ENCODE measurements around the gene SFXN3. TPM values are rescaled to one million over a fixed set of nuclear protein-coding genes. Genes with fewer than 3 reads are reported as not detected.

SFXN3 gene
- total RNA-seq, 1 experiment from 2014 or later: 2.8 TPM

DNA sequence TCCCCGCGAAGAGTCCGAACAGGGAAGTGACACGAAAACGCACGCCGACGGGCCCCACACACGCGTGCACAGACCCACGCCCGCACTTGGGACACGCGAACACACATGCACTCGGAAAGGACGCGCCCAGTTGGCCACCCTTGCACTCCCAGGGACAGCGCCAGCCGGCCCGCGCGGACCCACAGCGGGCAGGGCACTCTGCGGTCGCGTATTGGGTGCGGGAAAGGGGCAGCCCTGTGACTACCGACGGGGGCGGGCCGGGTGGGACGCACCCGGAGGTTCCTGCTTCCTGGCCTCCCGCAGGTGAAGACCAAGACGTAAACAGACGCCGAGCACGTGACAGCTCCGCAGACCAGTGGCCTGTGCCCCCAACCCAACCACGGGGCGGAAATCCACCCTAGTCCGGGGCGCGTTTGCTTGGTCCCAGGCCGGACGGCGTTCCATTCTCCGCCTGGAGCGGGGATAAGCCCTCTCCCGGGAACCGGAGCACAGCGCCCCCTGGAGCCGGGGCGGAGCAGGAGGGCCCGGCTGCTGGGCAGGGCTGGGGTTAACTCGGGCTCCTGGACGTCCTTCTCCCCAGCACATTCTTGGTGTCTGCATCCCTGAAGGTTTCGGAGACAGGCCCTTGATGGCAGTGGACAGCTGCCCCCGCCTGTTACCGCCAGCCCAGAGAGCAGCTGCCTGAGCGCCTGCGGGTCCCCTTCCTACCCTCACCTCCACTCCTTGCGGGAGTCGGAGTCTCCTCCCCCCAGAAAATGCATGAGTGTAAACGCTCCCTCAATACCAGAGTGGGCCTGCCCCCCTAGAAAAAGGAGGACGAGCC is 33.5 kb upstream of the SFXN3 start:
- H3K27ac ChIP-seq (ENCODE audit: insufficient read length, low read depth, low read length): no peak overlapping the region
- TF ChIP-seq, protein P1, sequence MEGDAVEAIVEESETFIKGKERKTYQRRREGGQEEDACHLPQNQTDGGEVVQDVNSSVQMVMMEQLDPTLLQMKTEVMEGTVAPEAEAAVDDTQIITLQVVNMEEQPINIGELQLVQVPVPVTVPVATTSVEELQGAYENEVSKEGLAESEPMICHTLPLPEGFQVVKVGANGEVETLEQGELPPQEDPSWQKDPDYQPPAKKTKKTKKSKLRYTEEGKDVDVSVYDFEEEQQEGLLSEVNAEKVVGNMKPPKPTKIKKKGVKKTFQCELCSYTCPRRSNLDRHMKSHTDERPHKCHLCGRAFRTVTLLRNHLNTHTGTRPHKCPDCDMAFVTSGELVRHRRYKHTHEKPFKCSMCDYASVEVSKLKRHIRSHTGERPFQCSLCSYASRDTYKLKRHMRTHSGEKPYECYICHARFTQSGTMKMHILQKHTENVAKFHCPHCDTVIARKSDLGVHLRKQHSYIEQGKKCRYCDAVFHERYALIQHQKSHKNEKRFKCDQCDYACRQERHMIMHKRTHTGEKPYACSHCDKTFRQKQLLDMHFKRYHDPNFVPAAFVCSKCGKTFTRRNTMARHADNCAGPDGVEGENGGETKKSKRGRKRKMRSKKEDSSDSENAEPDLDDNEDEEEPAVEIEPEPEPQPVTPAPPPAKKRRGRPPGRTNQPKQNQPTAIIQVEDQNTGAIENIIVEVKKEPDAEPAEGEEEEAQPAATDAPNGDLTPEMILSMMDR (conservative IDR thresholded peaks at IDR 0.05): peak; percentile 97
- H3T11ph ChIP-seq (ENCODE audit: low read length): no peak overlapping the region
- H2BK20ac ChIP-seq (ENCODE audit: low read depth, low read length, poor library complexity, severe bottlenecking): no peak overlapping the region
- H3K4me3 Mint-ChIP-seq: peak overlapping the region; percentile 72 to 84
- peaks cover 18 to 28% (median 22%) of the 10 kb centered on the region in 3 experiments for H3K36me3 Mint-ChIP-seq (ENCODE audit: insufficient read depth in 1 of 3, low read depth in 3 of 3)
- no peak overlapping the region for H3K56ac ChIP-seq (ENCODE audit: insufficient read length, low read depth, low read length)
- peak; percentile 94 for DNase-seq
- no peak overlapping the region for H2AK5ac ChIP-seq (ENCODE audit: insufficient read length, low read length)
- H4K91ac ChIP-seq (ENCODE audit: insufficient read length, low read depth, low read length): no peak overlapping the region
- H3K18ac ChIP-seq (ENCODE audit: insufficient read length, low read depth, low read length): peak overlapping the region; percentile 39
- no peak overlapping the region for H2AFZ ChIP-seq (ENCODE audit: low read length)
- H4K20me1 ChIP-seq (ENCODE audit: control insufficient read depth, insufficient read depth, insufficient read length): no peaks in the 10 kb centered on the region
- H4K5ac ChIP-seq (ENCODE audit: insufficient read length, low read depth, low read length): no peak overlapping the region
- no peaks in the 10 kb centered on the region for H3K9me3 ChIP-seq (ENCODE audit: control insufficient read depth, low read depth, low read length)
- no peak overlapping the region for H2BK15ac ChIP-seq (ENCODE audit: low read depth, low read length)
- H4K8ac ChIP-seq (replicated peaks; ENCODE audit: insufficient read length, low read depth, low read length): no peak overlapping the region
- H3K27me3 Mint-ChIP-seq (ENCODE audit: low read depth): no peaks in the 10 kb centered on the region
- no CpG with 5 or more reads among the region's 66 CpGs for WGBS (ENCODE audit: extremely low coverage, insufficient read length, low lambda C conversion rate)
- peaks cover 2% of the 10 kb centered on the region; the same call in 1 of the 2 replicates for H3K4me1 ChIP-seq (ENCODE audit: insufficient read depth, low read length)
- peaks cover 33% of the 10 kb centered on the region for H3K23me2 ChIP-seq (ENCODE audit: insufficient read length, low read depth, low read length, poor library complexity, severe bottlenecking)
- peak overlapping the region; percentile 90 to 92 (median 90); a peak in 6 of 7 replicates for H3K27ac Mint-ChIP-seq
- H3K23ac ChIP-seq (ENCODE audit: insufficient read length, low read depth, low read length): no peak overlapping the region
- no peaks in the 10 kb centered on the region for H3K79me1 ChIP-seq (ENCODE audit: insufficient read depth, low read depth, low read length, poor library complexity, severe bottlenecking)
- peaks cover 35 to 39% of the 10 kb centered on the region in 2 experiments for H3K4me1 Mint-ChIP-seq
- H2BK12ac ChIP-seq (ENCODE audit: insufficient read length, low read depth, low read length): no peak overlapping the region
- H3K9me3 Mint-ChIP-seq: no peaks in the 10 kb centered on the region; a peak in 2 of 5 replicates
- peak overlapping the region; percentile 98 for H3K4me2 ChIP-seq (ENCODE audit: insufficient read depth, insufficient read length, low read length)
- no peaks in the 10 kb centered on the region for H3K27me3 ChIP-seq (ENCODE audit: insufficient read depth, low read length)
- no peaks in the 10 kb centered on the region; the same call in 1 of the 2 replicates for H3K79me2 ChIP-seq (ENCODE audit: insufficient read depth, low read length)
- no peak overlapping the region for H3K4ac ChIP-seq (ENCODE audit: low read depth, low read length)
- peak overlapping the region; percentile 58; the same call in 1 of the 2 replicates for H3K14ac ChIP-seq (ENCODE audit: insufficient read depth, low read length)
- H2BK5ac ChIP-seq (ENCODE audit: insufficient read length, low read length): no peak overlapping the region
- H3K9ac ChIP-seq (ENCODE audit: extremely low read depth, insufficient read length, low read length): peak overlapping the region; percentile 11
- no peak overlapping the region for H2BK120ac ChIP-seq (ENCODE audit: low read depth, low read length, poor library complexity, severe bottlenecking)

Data from H9 (cell line).